ENCODE results near the gene RAB40B.

- TF ChIP-seq CTCF (conservative IDR thresholded peaks at IDR 0.05; ENCODE audit: low read length) = no peak
- TF ChIP-seq EZH2phosphoT487 (IDR thresholded peaks at IDR 0.05; ENCODE audit: borderline replicate concordance, low read depth, low read length) = no peak
Observed at GRCh38 chr17:82696916-82697807, 1.3 kb downstream of the RAB40B start.

Measured in OCI-LY7 (cell line).